Measurements from ENCODE around the gene TLR10.

- TF ChIP-seq CTCF (IDR thresholded peaks at IDR 0.05) (no peak), POLR2A (IDR thresholded peaks at IDR 0.05) (no peak), POLR2AphosphoS5 (IDR thresholded peaks at IDR 0.05; ENCODE audit: insufficient read depth in 1 of 2, low read depth in 1 of 2) (no peak)
Measured at GRCh38 chr4:38768968-38769394, 13.8 kb downstream of the TLR10 start.

All from vagina (tissue), 2 donors.